Measurements from ENCODE around the gene SPINK1. TPM values are rescaled to one million over a fixed set of nuclear protein-coding genes. Genes with fewer than 3 reads are reported as not detected.
A peak's percentile ranks its signal among the peaks of the same experiment; 100 is the strongest.
"Not testable (repeated sequence)": the region's sequence is repeated elsewhere in the genome, so short reads cannot be mapped to it uniquely, and the experiment has no call there.

The SPINK1 gene
- total RNA-seq, 2 experiments from 2014 or later = not detected

- H3K9me3 Mint-ChIP-seq = no peaks in the 10 kb centered on the region
- no peaks in the 10 kb centered on the region for H3K4me1 Mint-ChIP-seq
- H3K27ac Mint-ChIP-seq = no peak overlapping the region
- H3K27me3 Mint-ChIP-seq = no peaks in the 10 kb centered on the region
- H3K4me3 Mint-ChIP-seq = no peak overlapping the region
- no peaks in the 10 kb centered on the region for H3K36me3 Mint-ChIP-seq
- DNase-seq = no peak
Measured at GRCh38 chr5:147835386-147835798, 3.9 kb upstream of the SPINK1 start.

DNA sequence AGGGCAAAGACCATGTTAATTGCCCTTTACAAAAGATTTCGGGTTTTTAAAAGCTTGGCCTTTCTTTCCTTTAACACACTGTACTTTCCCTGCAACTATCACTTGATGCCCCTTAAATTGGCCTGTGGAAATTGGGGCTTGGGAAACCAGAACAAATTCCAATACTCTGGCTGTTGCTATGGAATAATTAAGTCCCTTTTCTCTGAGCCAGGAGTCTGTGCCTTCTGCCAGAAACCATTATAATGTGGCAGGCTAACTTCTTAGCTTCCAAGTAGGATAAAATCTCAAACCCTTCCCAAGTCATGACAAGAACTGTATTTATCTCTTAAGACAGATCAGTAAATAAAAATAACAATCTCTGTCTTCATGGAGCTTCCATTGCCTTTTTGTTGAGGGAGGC lies 1.1 kb upstream of the SPINK1 start:
- no peak for DNase-seq
- no peaks in the 10 kb centered on the region for H3K36me3 Mint-ChIP-seq
- H3K4me3 Mint-ChIP-seq = no peak overlapping the region
- H3K9me3 Mint-ChIP-seq = no peaks in the 10 kb centered on the region
- no peak overlapping the region for H3K27ac Mint-ChIP-seq
- H3K27me3 Mint-ChIP-seq = no peaks in the 10 kb centered on the region
- no peaks in the 10 kb centered on the region for H3K4me1 Mint-ChIP-seq

DNA sequence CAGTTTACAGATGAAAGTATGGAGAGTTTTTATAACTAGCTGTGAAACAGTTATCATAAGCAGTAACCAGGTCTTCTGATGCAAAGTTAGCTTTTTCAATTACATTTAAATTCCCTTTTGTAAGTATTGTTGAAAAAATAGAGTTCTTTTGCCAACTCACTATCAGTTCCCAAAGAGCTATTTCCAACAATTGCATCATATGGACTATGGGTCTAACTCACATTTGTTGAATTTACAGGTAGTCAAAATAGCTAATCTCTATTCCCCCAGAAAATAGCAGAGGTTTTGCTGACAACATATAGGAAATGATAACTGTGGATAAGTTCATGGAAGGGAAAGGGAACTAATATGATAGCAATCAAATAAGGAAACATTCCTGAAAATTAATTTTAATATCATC lies 1.4 kb downstream of the SPINK1 start:
- no peaks in the 10 kb centered on the region for H3K27me3 Mint-ChIP-seq
- no peaks in the 10 kb centered on the region for H3K9me3 Mint-ChIP-seq
- no peak overlapping the region for H3K4me3 Mint-ChIP-seq
- no peaks in the 10 kb centered on the region for H3K4me1 Mint-ChIP-seq
- no peak overlapping the region for H3K27ac Mint-ChIP-seq
- H3K36me3 Mint-ChIP-seq = no peaks in the 10 kb centered on the region
- DNase-seq = no peak

GRCh38 chr5:147827017-147827416 lies 4.5 kb downstream of the SPINK1 start:
- H3K9me3 Mint-ChIP-seq, H3K4me3 Mint-ChIP-seq, H3K27ac Mint-ChIP-seq, DNase-seq, H3K4me1 Mint-ChIP-seq, H3K36me3 Mint-ChIP-seq, H3K27me3 Mint-ChIP-seq: not testable (repeated sequence)

DNA sequence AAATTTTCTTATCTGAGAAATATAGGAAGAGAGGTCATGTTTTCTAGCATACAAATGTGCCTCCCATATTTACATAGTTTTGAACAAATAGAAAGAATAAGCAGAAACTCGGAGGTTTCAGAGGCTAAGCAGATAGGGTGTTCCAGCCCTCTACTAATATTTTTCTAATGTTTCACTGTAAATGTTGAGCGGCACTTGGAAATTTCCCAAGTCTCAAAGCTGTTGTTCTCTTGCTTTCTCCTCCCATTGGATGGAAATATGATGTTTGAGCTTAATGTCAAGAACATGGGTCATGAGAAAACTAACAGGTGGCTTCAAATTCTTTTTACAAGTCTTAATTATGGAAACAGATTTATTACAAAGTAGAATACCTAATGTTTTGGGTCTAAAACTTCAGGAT lies 5.1 kb downstream of the SPINK1 start:
- H3K27me3 Mint-ChIP-seq = peaks cover 3% of the 10 kb centered on the region
- no peak overlapping the region for H3K27ac Mint-ChIP-seq
- no peaks in the 10 kb centered on the region for H3K36me3 Mint-ChIP-seq
- no peak overlapping the region for H3K4me3 Mint-ChIP-seq
- no peaks in the 10 kb centered on the region for H3K4me1 Mint-ChIP-seq
- no peaks in the 10 kb centered on the region for H3K9me3 Mint-ChIP-seq
- DNase-seq = no peak

DNA sequence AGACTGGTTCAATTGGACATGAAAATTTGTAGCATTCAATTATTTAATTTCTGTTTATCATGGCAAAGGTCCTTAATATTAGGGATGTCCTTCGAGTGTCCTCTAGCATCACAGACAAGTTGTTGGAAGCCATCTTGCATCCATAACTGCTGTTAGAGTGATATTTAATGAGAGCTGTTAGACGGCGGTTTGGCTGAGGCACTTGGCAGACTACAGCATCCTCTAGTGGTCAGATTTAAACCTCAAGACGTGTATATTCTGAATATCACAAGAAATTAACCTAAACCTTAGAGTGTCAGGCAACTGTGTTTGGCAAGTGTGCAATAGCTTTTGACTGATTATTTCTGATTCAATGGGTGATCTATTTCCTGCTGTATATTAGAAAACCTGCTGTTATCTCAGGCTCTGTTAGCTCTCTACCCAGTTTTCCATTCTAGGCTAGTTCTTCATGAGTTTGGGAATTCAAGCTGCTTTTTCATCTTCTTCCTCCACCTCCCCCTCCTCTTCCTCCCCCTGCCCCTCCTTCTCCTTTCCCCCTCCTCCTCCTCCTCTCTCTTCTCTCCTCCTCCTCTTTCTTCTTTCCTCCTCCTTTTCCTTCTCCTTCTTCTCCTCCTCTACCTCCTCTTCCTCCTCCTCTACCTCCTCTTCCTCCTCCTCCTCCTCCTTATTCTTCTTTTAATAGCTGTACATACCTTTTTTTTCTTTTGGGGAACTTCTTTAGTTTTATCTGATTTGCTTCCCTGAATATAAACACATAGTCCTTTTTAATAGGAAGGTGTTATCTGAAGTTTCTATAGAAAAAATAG lies 8.6 kb downstream of the SPINK1 start:
- Mint-ChIP-seq H3K27ac (no peak overlapping the region), H3K4me1 (no peaks in the 10 kb centered on the region), H3K9me3 (no peaks in the 10 kb centered on the region), H3K36me3 (no peaks in the 10 kb centered on the region), H3K4me3 (no peak overlapping the region), H3K27me3 (peaks cover 3% of the 10 kb centered on the region)
- peak; percentile 1 for DNase-seq

DNA sequence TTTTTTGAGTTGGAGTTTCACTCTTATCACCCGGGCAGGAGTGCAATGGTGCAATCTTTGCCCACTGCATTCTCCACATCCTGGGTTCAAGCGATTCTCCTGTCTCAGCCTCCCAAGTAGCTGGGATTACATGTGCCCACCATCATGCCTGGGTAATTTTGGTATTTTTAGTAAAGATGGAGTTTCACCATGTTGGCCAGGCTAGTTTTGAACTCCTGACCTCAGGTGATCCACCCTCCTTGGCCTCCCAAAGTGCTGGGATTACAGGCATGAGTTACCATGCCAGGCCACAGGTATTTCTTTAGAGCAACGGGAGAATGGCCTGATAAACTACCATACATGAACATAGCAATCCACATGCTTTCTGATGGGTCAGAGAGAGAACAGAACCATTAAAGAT lies 9.2 kb downstream of the SPINK1 start:
- not testable (repeated sequence) for H3K36me3 Mint-ChIP-seq, H3K27me3 Mint-ChIP-seq, H3K9me3 Mint-ChIP-seq, DNase-seq, H3K4me3 Mint-ChIP-seq, H3K4me1 Mint-ChIP-seq, H3K27ac Mint-ChIP-seq

DNA sequence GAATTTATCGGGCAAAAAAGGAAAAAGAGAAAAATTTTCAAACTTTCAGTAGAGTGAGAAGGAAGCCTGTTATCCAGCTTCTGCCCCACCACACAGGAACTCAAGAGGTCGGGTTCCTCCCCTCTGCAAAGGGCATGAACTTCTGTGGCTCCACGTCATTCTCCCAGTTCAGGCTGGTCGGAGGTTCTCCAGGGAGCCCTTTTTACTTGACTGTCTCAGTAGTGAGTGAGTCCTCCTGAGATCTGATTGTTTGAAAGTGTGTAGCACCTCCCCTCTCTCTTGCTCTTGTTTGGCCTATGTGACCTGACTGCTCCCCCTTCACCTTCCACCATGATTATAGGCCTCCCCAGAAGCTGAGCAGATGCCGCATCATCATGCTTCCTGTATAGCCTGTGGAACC lies 9.7 kb downstream of the SPINK1 start:
- H3K9me3 Mint-ChIP-seq = no peaks in the 10 kb centered on the region
- H3K36me3 Mint-ChIP-seq = no peaks in the 10 kb centered on the region
- H3K4me1 Mint-ChIP-seq = no peaks in the 10 kb centered on the region
- no peak for DNase-seq
- no peak overlapping the region for H3K4me3 Mint-ChIP-seq
- H3K27ac Mint-ChIP-seq = no peak overlapping the region
- H3K27me3 Mint-ChIP-seq = peaks cover 3% of the 10 kb centered on the region

DNA sequence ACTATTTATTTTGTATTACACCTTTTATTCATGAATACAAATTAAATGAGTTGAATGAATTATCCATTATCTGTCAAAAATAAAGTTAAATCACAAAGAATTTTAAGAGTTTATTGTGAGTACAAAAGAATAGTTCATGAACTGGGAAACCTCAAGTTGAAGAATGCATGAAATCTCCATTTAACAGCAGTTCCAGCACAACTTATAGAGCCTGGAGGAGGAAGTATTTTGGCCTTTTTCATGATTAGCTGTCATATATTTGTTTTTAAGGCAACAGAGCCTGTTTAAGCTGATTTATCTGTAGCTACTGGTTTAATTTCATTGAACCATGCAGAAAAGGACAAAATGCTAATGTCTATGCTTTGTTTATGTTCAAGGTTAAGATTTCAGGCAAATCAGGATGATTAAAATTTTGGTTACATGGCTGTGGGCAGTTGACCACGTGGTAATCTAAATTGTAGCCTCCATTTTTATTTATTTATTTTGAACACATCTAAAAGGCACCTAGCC lies 12.2 kb downstream of the SPINK1 start:
- H3K9me3 Mint-ChIP-seq = no peaks in the 10 kb centered on the region

GRCh38 chr5:147818290-147818689 lies 13.2 kb downstream of the SPINK1 start:
- no peak overlapping the region for H3K4me3 Mint-ChIP-seq
- no peaks in the 10 kb centered on the region for H3K4me1 Mint-ChIP-seq
- no peak for DNase-seq
- H3K9me3 Mint-ChIP-seq = no peaks in the 10 kb centered on the region
- H3K27ac Mint-ChIP-seq = no peak overlapping the region
- H3K27me3 Mint-ChIP-seq = peaks cover 3% of the 10 kb centered on the region
- no peaks in the 10 kb centered on the region for H3K36me3 Mint-ChIP-seq

More for the DNA sequence above, 12.2 kb downstream of the SPINK1 start:
- no peak for DNase-seq
- Mint-ChIP-seq H3K36me3 (no peaks in the 10 kb centered on the region), H3K27ac (no peak overlapping the region), H3K27me3 (peaks cover 3% of the 10 kb centered on the region), H3K4me3 (no peak overlapping the region), H3K4me1 (no peaks in the 10 kb centered on the region)

- H3K9me3 Mint-ChIP-seq = no peaks in the 10 kb centered on the region
- no peaks in the 10 kb centered on the region for H3K27me3 Mint-ChIP-seq
- H3K4me1 Mint-ChIP-seq = no peaks in the 10 kb centered on the region
- no peak overlapping the region for H3K4me3 Mint-ChIP-seq
- DNase-seq = no peak
- no peak overlapping the region for H3K27ac Mint-ChIP-seq
- H3K36me3 Mint-ChIP-seq = no peaks in the 10 kb centered on the region
Measured at GRCh38 chr5:147813696-147814095, 17.8 kb downstream of the SPINK1 start.

GRCh38 chr5:147809830-147810666 lies 21.4 kb downstream of the SPINK1 start:
- Mint-ChIP-seq H3K9me3 (no peaks in the 10 kb centered on the region), H3K36me3 (no peaks in the 10 kb centered on the region), H3K27ac (no peak overlapping the region), H3K4me1 (peaks cover 3% of the 10 kb centered on the region), H3K4me3 (no peak overlapping the region), H3K27me3 (no peaks in the 10 kb centered on the region)
- DNase-seq = no peak

GRCh38 chr5:147805030-147805454 lies 26.4 kb downstream of the SPINK1 start:
- DNase-seq = peak; percentile 26
- Mint-ChIP-seq H3K27ac (no peak overlapping the region), H3K4me1 (peaks cover 3% of the 10 kb centered on the region), H3K36me3 (no peaks in the 10 kb centered on the region), H3K4me3 (no peak overlapping the region), H3K27me3 (no peaks in the 10 kb centered on the region), H3K9me3 (no peaks in the 10 kb centered on the region)

DNA sequence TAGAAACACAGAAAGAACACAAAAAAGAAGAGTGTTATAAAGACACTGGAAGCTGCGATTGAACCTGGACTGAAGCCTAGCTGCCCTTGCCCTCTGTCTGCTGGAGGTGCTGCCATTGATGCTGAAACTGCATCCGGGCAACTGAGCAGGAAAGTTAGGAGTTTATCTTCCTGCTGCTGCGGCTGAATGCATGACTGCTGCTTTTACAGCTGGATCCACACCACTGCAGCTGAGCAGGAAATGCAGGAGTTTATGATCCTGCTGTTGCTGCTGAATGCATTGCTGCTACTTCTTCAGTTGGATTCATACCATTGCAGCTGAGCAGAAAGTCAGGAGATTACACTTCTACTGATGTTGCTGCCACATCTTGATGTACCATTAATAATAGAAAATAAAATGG lies 27.1 kb downstream of the SPINK1 start:
- DNase-seq = no peak
- Mint-ChIP-seq H3K9me3 (no peaks in the 10 kb centered on the region), H3K36me3 (no peaks in the 10 kb centered on the region), H3K4me3 (no peak overlapping the region), H3K27ac (no peak overlapping the region), H3K4me1 (peaks cover 3% of the 10 kb centered on the region), H3K27me3 (no peaks in the 10 kb centered on the region)

- Mint-ChIP-seq H3K4me1 (peaks cover 3% of the 10 kb centered on the region), H3K27ac (no peak overlapping the region), H3K36me3 (no peaks in the 10 kb centered on the region), H3K4me3 (no peak overlapping the region), H3K27me3 (no peaks in the 10 kb centered on the region), H3K9me3 (no peaks in the 10 kb centered on the region)
- DNase-seq = no peak
Measured at GRCh38 chr5:147803926-147804325, 27.5 kb downstream of the SPINK1 start.
